ENCODE results near the gene CLCNKB.
"Not testable (repeated sequence)": the region's sequence is repeated elsewhere in the genome, so short reads cannot be mapped to it uniquely, and the experiment has no call there.

GRCh38 chr1:16057314-16057915 is 13.8 kb downstream of the CLCNKB start:
- TF ChIP-seq EZH2phosphoT487 (IDR thresholded peaks at IDR 0.05; ENCODE audit: borderline replicate concordance, low read length); CTCF (conservative IDR thresholded peaks at IDR 0.05; ENCODE audit: low read depth, low read length): not testable (repeated sequence)
